ENCODE data around the gene CAMK1D. TPM values are rescaled to one million over a fixed set of nuclear protein-coding genes. Genes with fewer than 3 reads are reported as not detected.
A peak's percentile ranks its signal among the peaks of the same experiment; 100 is the strongest.

CAMK1D gene
- total RNA-seq, 1 experiment from 2014 or later = 10.2 TPM

DNA sequence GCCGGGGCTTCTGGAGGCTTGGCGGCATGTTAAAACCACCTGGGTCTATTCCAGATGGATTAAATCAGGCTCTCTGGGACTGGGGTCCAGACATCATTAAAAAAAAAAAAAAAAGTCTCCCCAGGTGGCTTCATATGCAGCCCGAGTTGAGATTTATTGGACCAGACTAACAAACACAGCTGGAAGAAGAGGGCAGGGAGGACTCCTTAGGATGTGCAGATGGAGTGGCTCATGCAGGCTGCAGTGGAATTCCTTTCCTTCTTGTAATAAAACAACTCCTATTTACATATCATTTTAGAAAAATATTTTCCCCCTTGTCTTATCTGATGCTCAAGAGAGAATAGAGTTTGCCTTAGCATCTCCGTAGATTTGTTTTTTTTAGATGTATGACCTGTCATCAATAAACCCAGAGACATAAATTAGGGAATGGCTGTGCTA is 238.1 kb downstream of the CAMK1D start:
- Mint-ChIP-seq H3K4me3 (no peak overlapping the region), H3K27ac (no peak overlapping the region), H3K27me3 (ENCODE audit: low read depth) (no peaks in the 10 kb centered on the region), H3K4me1 (peaks cover 17% of the 10 kb centered on the region), H3K9me3 (peaks cover 4% of the 10 kb centered on the region), H3K36me3 (no peaks in the 10 kb centered on the region)
- CTCF ChIA-PET = interaction anchor here (0.9 kb wide), 1 partner anchor 69 kb away, joined by 3 read pairs; no protein-coding TSS in a partner anchor
- DNase-seq (ENCODE audit: low spot score) (no peak), ATAC-seq (no peak)
- no peak for TF ChIP-seq ARID4B (CRISPR knock-in tag; IDR thresholded peaks at IDR 0.05; ENCODE audit: borderline replicate concordance)
- POLR2A ChIA-PET = no interaction called here

- Mint-ChIP-seq H3K9me3 (peaks cover 4% of the 10 kb centered on the region), H3K27me3 (ENCODE audit: low read depth) (no peaks in the 10 kb centered on the region), H3K36me3 (no peaks in the 10 kb centered on the region), H3K27ac (0 out of 2 replicates have a peak overlapping the region, but pooled peaks have one; percentile 10), H3K4me3 (no peak overlapping the region), H3K4me1 (peaks cover 17% of the 10 kb centered on the region)
- CTCF ChIA-PET = no interaction called here
- POLR2A ChIA-PET = no interaction called here
- ATAC-seq = no peak
- TF ChIP-seq GABPB1 (CRISPR knock-in tag; IDR thresholded peaks at IDR 0.05) = no peak
- no peak for TF ChIP-seq E2F5 (CRISPR knock-in tag; IDR thresholded peaks at IDR 0.05)
- no peak for TF ChIP-seq MXD4 (CRISPR knock-in tag; IDR thresholded peaks at IDR 0.05; ENCODE audit: borderline replicate concordance)
- TF ChIP-seq, protein P1, sequence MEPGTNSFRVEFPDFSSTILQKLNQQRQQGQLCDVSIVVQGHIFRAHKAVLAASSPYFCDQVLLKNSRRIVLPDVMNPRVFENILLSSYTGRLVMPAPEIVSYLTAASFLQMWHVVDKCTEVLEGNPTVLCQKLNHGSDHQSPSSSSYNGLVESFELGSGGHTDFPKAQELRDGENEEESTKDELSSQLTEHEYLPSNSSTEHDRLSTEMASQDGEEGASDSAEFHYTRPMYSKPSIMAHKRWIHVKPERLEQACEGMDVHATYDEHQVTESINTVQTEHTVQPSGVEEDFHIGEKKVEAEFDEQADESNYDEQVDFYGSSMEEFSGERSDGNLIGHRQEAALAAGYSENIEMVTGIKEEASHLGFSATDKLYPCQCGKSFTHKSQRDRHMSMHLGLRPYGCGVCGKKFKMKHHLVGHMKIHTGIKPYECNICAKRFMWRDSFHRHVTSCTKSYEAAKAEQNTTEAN (CRISPR knock-in tag; IDR thresholded peaks at IDR 0.05) = no peak
- no peak for TF ChIP-seq NR2C2 (CRISPR knock-in tag; IDR thresholded peaks at IDR 0.05)
- TF ChIP-seq, protein P2, sequence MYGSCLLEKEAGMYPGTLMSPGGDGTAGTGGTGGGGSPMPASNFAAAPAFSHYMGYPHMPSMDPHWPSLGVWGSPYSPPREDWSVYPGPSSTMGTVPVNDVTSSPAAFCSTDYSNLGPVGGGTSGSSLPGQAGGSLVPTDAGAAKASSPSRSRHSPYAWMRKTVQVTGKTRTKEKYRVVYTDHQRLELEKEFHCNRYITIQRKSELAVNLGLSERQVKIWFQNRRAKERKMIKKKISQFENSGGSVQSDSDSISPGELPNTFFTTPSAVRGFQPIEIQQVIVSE (CRISPR knock-in tag; IDR thresholded peaks at IDR 0.05; ENCODE audit: borderline replicate concordance) = no peak
- no peak for TF ChIP-seq TEAD1 (CRISPR knock-in tag; IDR thresholded peaks at IDR 0.05)
- no peak for TF ChIP-seq ATF3 (CRISPR knock-in tag; conservative IDR thresholded peaks at IDR 0.05)
- no peak for TF ChIP-seq MLX (CRISPR knock-in tag; IDR thresholded peaks at IDR 0.05)
- TF ChIP-seq SP1 (CRISPR knock-in tag; conservative IDR thresholded peaks at IDR 0.05) = no peak
- no peak for TF ChIP-seq ZNF425 (CRISPR knock-in tag; conservative IDR thresholded peaks at IDR 0.05)
- no peak for DNase-seq (ENCODE audit: low spot score)
Measured at GRCh38 chr10:12588091-12588860, 238.9 kb downstream of the CAMK1D start.

Measured in WTC11 (cell line).